Stimulated activated CD8-positive, alpha-beta memory T cell treated with anti-CD3 and anti-CD28 coated beads, Interleukin-4, amount 100 ng/mL, for 24 hours (primary cell): ENCODE measurements around the gene SINHCAF.

Experiments used
- DNase-seq: peaks from one replicate; pipeline ENCODE4 v3.0.0-alpha.2; 2020; ENCODE audit warnings: low read depth

Gene SINHCAF

DNA sequence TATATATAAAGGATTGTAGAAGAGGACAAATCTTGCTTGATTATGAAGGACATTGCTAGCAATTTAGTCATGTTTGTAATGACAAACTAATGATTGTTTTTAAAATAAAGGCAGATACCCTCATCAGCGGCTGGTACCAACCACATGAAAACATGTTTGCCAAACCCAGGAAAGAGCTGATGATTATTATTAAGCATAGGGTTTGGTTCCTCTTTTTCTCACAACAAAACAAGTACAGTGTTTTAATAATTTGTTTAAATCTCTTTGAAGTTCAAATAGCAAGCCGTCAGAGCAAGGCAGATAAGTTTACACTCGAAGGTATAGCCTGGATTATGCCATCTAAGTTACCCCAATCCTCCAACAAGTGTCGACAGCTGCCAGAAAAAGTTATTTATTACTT lies 5.3 kb upstream of the SINHCAF start:
- no peak for DNase-seq

DNA sequence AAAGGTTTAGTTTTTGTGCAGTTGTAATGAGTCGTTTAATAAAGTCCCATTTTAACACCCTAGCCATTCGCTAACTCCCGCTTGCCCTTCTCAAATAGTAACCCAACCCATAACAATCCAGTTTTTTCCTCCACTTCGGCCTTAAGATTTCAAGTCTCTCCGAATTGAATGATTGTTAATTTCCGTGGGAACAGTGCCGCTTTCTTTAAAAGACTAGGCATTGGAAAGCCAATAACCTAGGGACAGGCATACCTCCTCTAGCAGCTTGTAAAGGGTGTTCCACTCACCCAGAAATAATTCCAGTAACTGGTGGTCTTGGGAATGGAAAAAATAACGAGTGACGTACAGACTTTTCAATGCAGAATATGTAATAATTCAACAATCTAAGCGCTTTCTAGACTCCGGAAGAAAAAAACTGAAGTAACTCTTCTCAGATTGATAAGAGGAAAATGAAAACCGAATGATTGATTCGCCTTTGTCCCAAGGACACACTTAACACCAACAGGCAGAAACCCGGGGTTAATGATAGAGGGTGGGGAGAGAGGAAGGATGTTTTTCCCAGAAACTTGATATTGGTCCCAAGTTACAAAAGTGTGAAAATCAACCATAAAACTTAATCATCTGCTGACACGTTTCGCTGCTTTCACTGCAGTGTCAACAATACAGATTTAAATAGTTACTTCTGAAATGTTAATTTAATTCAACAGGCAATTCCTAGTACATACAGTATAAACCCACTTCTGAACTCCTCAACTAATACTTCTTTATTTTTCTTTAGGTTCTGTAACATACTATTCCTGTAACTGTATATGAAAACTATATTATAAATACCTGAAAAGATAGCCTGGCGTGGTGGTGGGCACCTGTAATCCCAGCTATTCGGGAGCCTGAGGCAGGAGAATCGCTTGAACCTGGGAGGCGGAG lies 1.0 kb upstream of the SINHCAF start:
- DNase-seq = no peak

DNA sequence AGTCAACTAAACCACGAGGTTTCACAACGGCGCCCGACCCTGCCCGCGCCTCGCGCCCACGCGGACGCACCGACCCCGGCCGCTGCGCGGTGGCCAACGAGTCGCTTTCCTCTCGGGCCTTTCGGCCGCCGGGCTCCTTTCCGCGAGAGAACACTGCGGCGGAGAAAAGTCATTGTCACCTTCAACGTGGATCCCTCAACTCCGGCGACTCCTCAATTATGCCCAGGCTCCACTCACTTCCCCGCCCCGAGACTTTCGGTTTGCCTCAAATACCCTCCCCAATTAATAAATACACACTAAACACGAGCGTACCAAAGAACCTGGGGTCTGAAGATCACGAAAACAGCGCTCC lies 450 bp downstream of the SINHCAF start:
- DNase-seq = peak; percentile 11

DNA sequence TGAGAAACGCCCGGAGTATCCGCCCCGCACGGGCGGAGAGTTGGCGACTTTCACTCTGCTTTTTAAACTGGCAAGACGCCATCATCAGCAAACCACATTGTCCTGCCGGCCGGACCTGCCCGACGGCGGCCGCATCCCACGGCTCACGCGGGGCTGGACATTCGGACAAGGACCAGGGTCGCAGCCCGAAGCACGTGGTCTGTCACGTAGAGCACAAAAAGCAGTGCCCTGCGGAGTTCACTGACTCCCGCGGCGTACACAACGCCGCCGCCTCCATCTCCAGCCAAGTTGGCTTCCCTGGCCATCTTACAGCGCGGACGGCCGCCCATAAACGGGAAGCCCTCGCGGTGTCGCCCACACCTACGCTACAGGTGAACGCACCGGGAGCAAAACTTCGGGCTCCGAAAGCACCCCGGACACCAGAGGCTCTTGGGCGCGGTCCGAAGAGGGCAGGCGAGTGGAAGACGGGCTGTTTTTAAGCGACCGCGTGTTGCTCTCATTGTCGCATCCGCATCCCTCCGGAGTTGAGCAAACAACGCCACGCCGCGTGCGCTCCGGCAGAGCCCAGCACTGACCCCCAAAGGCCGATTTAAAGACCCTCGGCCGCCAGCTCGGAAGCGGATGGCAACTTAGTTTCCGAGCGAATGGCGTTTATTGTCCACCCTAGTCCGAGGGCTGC lies 966 bp downstream of the SINHCAF start:
- peak; percentile 14 for DNase-seq

DNA sequence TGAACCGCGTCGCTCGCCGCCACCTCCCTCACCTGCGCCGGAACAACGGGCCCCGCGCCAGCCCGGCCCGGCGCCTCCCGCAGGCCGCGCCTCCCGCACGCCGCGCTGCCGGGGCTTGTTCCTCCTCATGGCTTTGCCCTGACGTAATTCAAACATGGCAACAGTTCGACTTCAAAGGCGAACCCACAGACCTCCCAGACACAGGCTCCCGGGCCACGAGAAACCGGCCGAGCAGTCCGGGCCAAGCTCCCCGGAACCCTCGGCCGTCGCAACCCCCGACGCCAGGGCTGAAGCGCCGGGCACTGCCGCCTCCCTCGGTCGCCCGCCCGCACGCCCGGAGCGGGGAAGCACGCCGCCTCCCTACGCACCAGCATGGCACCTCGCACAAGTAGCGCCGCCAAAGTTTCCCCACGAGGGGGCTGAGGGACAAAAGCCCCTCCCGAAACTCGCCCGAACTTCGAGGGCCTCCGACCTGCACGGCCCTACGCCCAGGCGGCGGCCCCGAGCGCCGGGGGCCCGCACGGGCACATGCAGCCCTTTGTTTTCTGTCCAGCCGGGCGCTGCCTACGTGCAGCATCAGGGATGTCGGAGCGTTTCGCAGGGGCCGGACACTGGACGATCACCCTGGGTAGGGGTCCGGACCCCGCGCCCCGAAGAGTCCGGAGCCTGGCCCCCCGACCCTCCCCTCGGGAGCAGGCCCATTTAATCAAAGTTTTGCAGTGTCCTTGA lies 1.7 kb downstream of the SINHCAF start:
- peak; percentile 50 for DNase-seq

DNA sequence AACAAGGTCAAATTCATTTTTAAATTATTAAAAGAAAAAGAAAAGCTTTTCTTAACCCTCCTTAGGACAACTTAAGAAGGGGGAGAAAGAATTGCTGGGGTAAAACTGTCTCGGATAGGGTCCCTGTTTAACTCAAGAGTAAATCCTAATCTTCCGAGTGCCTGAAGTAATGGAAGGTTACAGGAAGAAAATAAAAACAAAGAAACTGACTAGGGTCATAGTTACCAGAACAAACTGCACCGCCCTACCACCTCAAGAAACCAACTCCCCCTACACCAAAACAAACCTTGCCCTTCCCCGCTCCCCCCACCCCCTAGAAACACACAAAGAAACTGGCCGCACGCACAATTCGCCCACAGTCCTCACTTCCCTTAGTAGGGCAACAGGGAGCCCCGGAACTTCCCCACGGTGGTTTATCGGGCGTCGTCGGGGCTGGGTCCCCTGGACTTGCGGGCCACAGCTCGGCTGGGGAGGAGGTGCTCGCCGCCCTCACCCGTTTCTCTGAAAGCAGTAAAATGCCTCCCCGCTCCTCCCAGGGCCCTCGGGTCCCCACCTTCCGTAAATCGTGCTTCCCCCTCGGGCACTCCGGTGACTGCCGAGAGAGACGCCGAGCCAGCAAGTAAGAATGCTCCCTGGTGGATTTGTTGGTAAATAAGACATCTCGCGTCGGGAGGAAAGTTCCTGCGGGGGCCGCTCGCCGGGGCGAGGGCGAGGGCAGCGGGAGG lies 2.4 kb downstream of the SINHCAF start:
- peak; percentile 37 for DNase-seq

DNA sequence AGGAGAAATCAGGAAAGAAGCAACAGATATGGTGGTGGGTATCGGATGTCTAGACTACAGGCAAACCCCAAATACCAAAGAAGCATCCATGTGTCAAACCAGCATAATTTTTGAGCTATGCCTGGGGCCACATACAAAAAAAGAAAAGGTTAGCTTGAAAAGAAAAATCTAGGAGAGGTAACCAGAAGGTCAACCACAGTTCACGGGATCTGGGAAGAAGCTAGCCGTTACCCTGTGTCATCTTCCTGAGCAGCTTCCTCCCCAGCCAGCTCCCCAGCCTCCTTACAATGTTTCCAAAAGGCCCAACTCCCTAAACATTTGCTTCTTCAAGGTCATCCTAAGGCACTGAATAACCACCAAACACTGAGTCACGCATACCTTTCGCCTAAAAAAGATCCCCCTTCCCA lies 3.1 kb downstream of the SINHCAF start:
- no peak for DNase-seq

DNA sequence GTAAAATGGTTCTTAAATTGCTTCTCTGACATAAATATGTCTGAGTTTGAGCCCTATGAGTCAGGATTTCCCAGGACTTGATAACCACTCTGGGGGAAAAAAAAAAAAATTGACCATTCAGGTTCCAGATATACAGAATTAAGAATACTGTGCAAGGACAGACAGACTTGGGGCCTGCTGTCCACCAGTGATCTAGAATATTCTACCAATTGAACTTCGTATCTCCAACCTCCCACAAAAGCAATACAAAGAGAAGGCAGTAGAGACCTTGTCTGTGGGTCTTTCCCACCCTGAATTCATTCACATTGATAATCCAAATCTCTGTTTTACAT lies 4.1 kb downstream of the SINHCAF start:
- DNase-seq = no peak

DNA sequence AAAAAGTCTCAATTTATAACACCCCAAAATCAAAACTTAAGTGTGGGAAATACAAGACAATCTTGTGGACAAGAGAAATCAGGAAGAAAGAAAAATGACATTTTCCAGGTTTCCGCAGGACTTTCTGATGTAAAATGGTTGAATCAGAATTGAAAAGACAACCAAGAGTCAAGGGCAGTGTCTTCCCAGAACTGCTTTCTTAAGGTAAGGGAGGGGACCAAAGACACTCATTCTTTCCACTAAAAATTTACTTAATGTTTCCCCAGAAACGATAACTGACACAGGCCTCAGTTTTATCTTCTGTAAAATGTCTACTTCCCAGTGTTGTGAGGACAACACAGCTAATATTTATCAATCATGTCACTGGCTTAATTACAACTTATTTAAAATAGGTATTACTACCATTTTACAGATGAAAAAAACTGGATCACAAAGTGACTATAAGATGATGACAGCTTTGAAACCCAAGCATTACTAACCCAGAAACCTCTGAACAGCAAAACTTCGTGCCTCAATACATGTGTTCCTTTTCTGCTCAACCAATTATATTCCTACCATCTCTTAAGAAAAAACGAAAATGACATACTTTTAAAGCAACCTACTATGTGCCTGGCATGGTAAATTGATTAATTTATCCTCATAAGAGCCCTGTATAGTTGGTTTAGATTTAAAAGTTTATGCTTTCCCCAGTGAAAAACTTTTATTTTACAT lies 4.6 kb downstream of the SINHCAF start:
- no peak for DNase-seq

DNA sequence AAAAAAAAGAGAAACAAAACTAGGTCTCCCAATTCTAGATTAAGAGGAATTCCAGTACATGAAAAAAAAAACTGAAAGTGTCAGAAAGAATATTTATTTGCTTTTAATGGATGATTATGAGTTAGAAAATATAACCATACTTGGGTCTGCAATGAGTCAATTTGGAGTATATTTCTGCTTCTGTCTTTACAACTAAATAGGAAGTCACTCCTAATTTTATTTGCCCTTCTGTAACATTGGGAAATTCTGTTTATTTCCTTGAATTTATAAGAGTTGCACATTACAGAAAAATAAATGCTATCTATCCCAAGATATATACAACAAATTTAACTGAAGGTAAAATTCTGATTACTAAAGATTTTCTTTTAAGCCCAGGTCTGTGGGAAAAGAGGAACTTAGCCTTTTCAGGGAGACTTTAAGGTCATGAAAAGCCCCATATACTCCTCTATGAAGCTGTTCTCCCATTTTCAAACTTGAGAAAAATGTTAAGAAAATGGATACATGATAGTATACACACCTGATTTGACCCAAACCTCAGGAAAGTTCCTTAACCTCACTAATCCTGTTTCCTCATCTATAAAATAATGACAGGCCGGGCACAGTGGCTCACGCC lies 7.2 kb downstream of the SINHCAF start:
- no peak for DNase-seq

DNA sequence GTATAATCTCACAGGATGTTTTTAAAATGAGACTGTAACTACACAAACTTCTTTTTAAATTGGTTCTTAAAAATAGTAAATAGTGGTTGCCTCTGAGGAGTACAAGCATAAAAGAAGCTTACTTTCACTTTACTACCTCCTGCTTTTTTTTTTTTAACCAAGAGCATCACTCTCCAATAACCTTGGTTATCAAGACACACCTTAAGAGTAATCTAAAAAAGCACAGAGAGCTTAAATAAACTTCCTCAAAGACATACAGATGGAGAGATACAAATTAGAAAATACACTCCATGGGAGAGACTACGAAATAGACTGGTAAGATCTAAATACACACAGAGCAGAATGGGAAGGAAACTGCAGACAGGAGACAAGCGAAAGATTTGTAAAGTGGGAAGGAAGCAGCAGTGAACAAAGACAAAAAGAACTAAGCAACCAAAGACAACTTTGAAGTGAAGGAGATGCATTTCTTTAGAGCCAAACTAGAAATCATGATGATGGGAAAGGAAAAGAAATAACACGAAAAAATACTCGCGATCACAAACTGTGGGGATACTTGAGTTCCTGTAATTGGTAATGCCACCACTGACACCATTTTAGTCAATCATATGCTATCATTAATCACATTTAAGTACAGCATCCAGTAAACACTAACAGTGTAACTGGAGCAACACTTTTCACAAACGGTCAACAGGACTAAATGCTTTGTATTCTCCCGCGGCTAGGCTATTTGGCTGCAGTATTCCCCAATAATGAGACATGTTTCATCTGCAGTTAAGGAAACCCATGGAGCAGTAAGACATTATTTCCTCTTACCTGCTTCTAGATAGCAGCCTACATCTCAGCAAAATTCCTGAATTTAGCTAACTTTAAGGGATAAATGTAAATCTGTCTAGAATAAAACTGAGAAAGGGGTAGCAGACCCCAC lies 8.2 kb downstream of the SINHCAF start:
- no peak for DNase-seq

DNA sequence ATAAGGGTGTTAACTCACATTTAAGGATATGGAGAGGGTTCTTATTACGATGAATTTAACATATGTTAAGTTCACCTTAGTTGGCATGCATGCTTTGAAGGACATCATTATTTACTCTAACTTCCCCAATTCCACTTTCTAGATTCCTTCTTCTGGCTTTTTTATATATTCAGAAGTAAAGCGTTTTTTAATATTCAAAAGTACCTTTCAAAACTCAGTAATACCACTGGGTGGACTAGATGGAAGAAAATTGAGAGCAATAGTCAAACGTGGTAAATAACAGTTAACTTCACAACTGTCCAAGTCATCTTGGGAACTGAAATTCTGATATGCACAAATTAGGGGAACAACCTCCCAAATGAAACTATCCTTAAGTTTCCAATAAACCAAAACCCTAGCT lies 9.1 kb downstream of the SINHCAF start:
- no peak for DNase-seq

DNA sequence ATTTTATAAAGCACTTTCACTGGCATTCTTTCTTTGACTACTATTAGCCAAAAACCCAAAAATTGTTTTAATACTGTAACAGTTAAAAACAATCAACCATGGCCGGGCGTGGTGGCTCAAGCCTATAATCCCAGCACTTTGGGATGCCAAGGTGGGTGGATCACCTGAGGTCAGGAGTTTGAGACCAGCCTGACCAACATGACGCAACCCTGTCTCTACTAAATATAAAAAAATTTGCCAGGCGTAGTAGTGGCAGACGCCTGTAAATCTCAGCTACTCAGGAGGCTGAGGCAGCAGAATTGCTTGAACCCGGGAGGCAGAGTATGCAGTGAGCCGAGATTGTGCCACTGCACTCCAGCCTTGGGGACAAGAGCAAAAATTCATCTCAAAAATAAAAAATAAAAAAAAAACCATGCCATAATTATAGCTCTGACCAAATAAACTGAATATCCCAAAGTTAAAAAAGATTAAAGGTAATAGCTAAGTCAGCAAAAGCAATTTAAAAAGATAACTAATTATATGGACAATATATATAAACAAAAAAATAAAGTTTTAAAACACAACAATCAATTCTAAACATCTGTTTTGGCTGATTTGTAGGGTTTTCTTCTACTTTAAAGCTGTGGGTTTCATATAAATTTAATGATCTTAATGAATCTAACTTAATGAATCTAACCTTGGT lies 10.0 kb downstream of the SINHCAF start:
- no peak for DNase-seq

DNA sequence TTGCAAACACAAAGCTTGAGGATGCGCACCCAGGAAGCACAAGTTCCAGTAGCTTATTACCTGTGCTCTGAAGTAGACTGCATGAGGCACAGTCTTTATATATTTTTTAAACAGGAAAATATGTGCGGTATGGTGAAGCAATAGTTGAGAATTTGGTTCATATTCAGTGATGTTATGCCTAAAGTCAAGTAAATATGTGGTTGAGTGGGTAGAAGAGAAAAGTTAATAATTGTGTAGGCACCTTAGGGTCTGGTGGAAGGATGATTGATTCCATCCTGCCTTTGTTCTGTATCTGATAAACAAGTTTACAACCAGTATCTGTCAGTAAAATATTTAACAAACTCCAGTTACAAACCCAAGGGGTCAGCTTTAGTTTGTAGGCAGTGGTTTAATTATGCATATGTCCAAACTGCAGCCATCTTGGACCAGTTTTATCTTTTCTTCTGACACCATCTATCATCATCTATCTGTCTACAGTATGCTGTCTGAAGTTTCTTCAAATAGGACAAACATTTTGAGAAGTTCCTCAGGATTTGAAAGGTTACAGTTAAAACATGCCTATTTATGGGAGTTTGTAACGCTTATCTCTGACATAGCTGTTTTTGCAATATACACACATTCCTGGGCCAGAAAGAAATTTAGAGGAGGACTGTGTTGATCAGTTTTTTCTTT lies 10.8 kb downstream of the SINHCAF start:
- no peak for DNase-seq

DNA sequence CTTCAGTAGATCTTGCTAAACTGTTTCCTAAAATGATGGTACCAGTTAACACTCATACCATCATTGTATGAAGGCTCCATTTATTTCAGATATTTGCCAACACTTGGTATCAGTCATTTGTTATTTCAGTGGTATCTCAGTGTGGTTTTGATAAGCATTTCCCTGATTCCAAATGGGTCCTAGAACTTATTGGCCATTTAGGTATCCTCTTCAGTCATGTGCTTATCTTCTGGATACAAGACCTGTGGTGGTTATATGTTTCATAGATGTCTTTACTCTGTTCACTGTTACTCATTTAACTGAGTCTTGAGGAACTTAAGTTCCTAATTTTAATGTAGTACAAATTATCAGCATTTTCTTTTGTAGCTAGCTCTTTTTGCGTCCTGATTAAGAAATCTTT lies 13.5 kb downstream of the SINHCAF start:
- DNase-seq = no peak

DNA sequence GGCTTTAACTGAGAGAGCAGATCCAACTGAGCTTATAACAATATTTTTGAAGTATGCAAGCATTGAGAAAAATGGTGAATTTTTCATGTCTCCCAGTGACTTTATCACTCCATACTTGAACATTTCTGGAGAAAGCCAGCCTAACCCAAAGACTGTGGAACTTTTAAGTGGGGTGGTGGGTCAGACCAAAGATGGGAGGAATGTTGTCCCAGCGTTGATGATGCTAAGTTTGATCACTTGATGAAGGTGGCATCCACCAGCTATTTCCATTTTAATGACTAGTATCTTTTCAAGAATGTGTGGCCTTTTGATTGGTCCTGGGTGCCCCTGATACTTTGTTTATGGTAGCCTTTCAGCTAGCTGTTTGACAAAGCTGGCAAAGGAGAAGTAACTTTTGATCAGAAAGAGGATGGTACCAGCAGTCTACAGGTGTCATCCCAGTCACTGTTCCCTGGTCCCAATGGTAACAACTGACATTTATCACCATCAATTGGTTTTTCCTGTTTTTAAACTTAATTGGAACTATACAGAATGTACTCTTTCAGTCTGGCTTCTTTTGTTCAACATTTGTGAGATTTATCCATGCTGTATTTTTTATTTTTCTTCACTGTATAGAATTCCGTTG lies 14.2 kb downstream of the SINHCAF start:
- no peak for DNase-seq

DNA sequence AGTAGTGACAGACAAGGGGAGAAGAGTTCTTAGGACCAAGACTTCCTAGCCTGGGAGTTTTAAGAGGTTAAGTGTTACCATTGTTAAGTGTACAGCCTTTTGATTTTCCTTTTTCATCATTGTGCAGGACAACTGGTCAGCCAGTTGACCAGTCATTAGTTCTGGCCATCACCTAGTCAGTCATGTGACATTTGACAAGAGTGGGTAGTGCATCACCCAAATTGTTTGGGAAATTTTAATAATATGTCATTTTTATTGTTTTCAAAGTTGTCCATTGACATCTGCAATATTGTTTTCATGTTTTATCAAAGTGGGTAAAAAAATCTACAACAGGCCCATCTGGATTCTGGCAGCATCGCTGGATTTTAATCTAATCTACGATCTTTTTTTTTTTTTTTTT lies 15.5 kb downstream of the SINHCAF start:
- no peak for DNase-seq

DNA sequence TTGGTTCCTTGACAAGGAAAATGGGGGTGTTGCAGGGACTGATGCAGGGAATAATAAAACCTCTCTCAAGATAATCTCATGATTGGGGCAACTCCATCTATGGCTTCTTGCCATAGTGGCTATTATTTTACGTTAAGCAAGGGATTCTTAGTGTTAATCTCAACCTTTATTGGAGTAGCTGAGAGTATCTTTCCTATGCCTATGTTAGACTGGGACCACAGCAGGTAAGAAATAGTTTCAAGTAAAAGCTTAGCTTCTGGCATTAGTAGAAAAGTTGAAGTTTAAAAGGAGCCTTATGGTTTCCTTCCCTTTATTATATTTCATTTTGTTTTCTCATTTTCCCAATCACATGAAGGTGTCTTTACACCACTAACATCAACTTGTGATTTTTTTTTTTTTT lies 16.7 kb downstream of the SINHCAF start:
- no peak for DNase-seq

DNA sequence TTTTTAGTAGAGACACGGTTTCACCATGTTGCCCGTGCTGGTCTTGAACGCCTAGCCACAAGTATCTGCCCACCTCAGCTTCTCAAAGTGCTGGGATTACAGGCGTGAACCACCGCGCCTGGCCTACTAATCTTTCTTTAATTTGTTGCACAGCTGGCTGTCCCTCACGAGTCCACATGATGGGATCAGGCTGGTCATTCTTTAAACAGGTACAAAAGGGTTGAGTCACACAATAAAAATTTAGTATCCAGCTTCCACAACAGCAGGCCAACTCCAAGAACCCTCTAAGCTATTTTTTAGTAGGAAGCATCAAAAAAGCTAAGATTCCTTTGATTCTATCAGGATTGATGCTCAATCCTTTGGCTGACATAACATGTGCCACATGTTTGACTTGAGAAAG lies 17.8 kb downstream of the SINHCAF start:
- DNase-seq = no peak
